Activated T-cell treated with anti-CD3 and anti-CD28 coated beads, Interleukin-2, amount 50 U/mL, for 4 hours (primary cell): Measurements from ENCODE around the gene CCDC3. TPM values are rescaled to one million over a fixed set of nuclear protein-coding genes. Genes with fewer than 3 reads are reported as not detected.
"Not testable (repeated sequence)": the region's sequence is repeated elsewhere in the genome, so short reads cannot be mapped to it uniquely, and the experiment has no call there.

Experiments used
- ATAC-seq, 2 donors: fragments of 200-7000 bp; cut with Tn5 transposase; one replicate each; pipeline ENCODE4 v1.10.0; 2021
- DNase-seq: peaks from one replicate; pipeline ENCODE4 v3.0.0-alpha.2; 2020
- H3K27me3 Mint-ChIP-seq: one replicate; pipeline ENCODE4 v1.8.0; 2021; ENCODE audit warnings: low read depth, mixed read lengths
- H3K36me3 Mint-ChIP-seq: one replicate; pipeline ENCODE4 v1.8.0; 2022; ENCODE audit warnings: mixed read lengths; ENCODE audit not compliant: insufficient read depth
- H3K4me1 Mint-ChIP-seq: one replicate; pipeline ENCODE4 v1.8.0; 2021; ENCODE audit warnings: low read depth, mixed read lengths
- H3K4me3 Mint-ChIP-seq: one replicate; pipeline ENCODE4 v1.8.0; 2021; ENCODE audit warnings: mild to moderate bottlenecking, moderate library complexity, mixed read lengths
- H3K9me3 Mint-ChIP-seq: one replicate; pipeline ENCODE4 v1.8.0; 2021; ENCODE audit warnings: mixed read lengths
- total RNA-seq, 3 donors: library from RNA; stranded (reverse); gene quantifications; one replicate each; pipeline ENCODE4 v1.2.1, GENCODE V29; 2021

CCDC3 gene
- under 1 TPM; 0.08 to 0.16 (median 0.10) TPM for total RNA-seq

DNA sequence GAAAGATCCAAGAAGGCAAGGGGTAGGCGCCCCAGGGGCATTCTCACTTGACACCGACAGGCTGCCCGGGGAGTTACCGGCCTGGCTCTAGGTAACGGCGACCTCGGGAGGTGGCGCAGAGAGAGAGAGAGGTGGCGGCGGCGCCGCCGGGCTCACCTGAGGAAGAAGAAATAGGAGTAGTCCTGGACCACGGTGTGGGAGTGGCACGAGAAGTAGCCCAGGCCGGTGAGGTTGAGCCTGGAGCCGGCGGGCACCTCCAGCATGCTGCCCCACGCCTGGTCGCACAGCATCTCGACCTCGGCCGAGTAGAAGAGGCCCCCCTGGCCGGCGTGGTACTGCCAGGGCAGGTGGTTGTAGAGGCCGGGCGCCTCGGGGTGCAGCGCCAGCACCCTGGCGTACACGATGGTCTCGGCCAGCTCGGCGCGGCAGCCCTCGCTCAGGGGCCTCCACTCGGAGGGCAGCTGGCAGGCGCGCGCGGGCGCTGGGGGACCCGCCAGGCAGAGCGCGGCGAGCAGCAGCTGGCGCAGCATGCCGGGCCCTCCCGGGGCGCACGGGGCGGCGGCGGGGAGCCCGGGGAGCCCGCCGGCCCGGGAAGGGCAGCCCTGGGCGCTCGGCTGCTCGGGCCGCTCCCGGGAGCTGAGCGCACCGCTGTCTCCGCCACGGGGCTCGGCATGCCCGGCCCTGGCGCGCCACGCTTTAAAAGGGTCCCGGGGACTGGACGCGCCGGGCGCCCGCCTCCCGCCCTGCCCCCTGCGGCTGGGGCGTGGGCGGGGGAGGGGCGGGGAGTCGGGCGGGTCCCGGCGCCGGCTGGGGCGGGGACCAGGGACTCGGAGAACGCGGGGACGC lies at the start of gene CCDC3:
CCDC3 (minus strand) TSS at position 673 of the 846 bp plus-strand sequence; CDS start at position 530, 143 bp downstream.
- H3K9me3 Mint-ChIP-seq = no peaks in the 10 kb centered on the region
- peak within 1 kb of the TSS; percentile 17 for H3K4me3 Mint-ChIP-seq
- H3K4me1 Mint-ChIP-seq = peaks cover 6% of the 10 kb centered on the region
- DNase-seq (no peak), ATAC-seq (peak; percentile 67 to 69)
- peaks cover 50% of the 10 kb centered on the region for H3K27me3 Mint-ChIP-seq
- no peaks in the 10 kb centered on the region for H3K36me3 Mint-ChIP-seq

DNA sequence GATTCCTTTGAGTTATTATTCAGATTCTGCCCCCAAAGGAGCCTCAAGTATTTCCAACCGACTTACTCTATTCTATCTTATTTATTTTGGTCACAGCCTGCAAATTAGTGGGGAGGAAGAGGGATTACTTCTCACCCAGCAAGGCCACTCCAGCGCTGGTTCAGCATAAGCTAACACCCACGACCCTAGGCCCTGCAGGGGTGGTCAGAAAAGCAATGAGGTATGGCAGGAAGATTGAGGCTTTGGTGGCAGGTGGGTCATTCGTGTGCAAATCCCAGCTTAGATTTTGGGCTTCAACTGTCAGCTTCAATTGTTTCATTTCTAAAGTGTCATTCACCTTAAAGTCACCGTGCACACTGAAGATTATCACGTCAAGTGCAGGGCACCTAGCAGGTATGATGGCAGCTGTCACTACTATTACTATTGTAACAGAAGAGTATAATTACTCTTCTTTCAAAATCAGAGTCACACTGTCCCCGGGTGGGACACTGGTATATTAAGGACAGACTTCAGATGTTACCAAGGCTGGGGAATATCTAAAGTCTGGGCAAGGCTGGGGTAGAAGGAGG lies 49.7 kb upstream of the CCDC3 start:
- Mint-ChIP-seq H3K36me3 (no peaks in the 10 kb centered on the region), H3K27me3 (peaks cover 14% of the 10 kb centered on the region), H3K4me3 (no peak overlapping the region), H3K9me3 (no peaks in the 10 kb centered on the region), H3K4me1 (no peaks in the 10 kb centered on the region)
- ATAC-seq (no peak), DNase-seq (no peak)

DNA sequence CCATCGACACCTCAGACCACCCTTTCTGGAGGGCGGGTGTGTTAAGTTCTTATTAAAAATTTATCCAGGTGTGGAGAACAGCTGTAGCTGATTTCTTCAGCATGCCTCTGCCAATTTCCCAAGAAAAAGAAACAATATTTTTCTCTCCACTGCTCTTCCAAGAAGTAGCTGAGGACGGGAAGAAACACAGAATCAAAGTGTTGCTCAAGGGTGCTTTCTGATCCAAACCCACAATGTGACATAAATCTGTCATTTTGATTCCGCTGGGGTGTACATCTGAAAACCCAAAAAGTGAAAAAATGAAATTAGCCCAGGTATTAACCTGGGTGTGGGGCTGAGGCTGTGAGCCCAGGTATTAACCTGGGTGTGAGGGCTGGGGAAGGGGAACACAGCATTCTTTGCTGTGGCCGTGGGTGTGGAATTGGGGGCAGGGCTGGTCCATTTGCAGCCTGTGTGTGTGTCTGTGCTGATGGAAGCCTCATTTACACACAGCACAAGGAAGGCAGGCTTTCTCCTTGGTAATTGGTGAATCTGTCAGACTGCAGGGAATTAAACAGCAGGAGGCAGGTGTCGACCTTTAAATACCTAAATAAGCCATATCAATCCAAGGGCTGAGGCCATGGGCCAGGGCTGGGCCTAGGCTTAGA lies 48.4 kb upstream of the CCDC3 start:
- DNase-seq (no peak), ATAC-seq (no peak)
- Mint-ChIP-seq H3K36me3 (no peaks in the 10 kb centered on the region), H3K27me3 (peaks cover 12% of the 10 kb centered on the region), H3K9me3 (no peaks in the 10 kb centered on the region), H3K4me3 (no peak overlapping the region), H3K4me1 (no peaks in the 10 kb centered on the region)

DNA sequence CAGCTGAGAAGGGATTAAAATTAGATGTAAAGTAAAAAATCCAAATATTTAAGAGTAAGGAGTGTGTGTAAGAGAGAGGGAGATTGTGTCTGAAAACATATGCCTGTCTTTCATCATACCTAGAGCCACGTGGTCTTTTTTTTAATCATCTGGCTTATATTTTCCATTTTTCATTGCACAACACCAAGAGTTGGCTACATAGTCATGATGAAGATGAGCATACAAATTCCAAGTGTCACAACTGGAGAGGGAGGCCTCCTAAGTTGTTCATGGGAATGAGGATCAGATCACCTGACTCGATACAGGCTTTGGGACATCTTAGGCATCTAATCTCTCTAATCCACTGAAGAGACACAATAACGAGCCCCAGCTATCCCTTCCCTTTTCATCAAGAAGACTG lies 47.2 kb upstream of the CCDC3 start:
- Mint-ChIP-seq H3K4me3 (no peak overlapping the region), H3K9me3 (no peaks in the 10 kb centered on the region), H3K4me1 (no peaks in the 10 kb centered on the region), H3K27me3 (peaks cover 12% of the 10 kb centered on the region), H3K36me3 (no peaks in the 10 kb centered on the region)
- ATAC-seq (no peak), DNase-seq (no peak)

DNA sequence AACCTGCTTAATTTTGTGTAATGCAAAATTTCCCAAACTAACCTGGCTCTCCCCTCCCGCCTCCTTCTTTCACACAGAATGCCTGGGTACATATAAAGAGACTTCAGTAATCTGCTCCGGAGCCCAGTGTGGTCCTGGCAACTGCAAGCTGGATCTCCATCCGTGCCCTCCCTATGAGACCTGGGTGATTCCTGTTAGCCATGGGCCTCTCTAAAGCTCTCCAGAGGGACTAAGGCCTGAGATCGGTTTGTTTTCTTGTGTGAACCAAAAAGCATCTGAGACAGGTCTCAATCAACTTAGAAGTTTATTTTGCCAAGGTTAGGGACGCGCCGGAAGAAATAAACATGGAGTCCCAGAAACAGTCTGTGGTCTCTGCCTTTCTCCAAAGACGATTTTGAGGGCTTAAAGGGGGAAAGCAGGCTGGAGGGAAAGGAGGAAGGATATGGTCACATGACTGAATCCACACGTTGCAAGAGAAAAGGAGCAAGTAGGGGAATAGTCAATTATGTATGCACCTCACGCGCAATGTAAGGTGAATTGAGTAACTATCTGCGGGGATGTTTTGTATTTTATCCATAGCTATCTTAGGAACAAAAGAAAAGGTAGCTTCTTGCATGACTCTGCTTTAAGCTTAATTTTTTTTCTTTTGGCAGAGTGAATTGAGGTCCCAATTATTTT lies 46.2 kb upstream of the CCDC3 start:
- Mint-ChIP-seq H3K4me1 (no peaks in the 10 kb centered on the region), H3K9me3 (no peaks in the 10 kb centered on the region), H3K36me3 (no peaks in the 10 kb centered on the region), H3K4me3 (no peak overlapping the region), H3K27me3 (peaks cover 14% of the 10 kb centered on the region)
- DNase-seq (no peak), ATAC-seq (no peak)

DNA sequence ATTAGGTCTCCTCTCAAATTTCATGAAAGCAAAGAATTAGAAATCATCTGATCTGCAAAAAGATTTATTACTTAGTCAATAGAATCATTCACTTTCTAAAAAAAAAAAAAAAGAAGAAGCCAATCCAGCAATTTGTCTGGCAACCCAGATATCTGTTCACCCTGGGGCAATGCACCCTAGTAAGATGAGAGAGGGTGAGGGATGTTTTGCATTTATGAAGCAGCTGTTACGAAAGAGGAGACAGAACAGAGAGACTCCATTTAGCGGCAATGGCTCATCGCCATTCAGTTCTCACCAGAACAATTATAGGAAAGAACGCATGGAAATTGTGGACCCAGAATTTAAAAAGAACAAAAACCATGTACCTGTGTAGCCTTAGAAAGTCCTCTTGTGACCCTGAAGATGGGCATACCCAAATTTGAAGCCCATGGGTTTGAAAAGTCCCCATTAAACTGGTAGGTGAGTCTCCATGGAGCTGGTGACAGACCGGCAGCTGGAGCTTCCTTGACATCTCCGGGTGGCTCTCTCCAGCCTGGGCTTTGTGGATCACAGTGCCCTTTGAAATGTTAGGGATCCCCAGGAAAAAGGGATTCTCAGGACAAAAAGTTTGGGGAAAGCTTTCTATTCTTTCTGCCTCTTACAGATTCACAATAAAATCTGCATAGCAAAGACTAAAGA lies 45.5 kb upstream of the CCDC3 start:
- H3K27me3 Mint-ChIP-seq = peaks cover 14% of the 10 kb centered on the region
- ATAC-seq = no peak
- no peak for DNase-seq
- no peaks in the 10 kb centered on the region for H3K9me3 Mint-ChIP-seq
- H3K36me3 Mint-ChIP-seq = no peaks in the 10 kb centered on the region
- no peaks in the 10 kb centered on the region for H3K4me1 Mint-ChIP-seq
- H3K4me3 Mint-ChIP-seq = no peak overlapping the region

DNA sequence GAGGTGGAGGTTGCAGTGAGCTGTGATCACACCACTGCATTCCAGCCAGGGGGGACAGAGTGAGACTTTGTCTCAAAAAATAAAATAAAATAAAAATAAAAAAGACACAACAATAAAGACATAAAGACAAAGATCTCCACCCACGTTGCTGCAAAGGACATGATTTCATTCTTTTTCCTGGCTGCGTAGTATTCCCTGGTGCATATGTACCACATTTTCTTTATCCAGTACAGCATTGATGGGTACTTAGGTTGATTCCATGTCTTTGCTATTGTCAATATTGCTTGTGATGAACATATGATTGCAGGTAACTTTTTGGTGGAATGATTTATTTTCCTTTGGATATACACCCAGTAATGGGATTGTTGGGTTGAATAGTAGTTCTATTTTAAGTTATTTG lies 42.0 kb upstream of the CCDC3 start:
- H3K27me3 Mint-ChIP-seq = peaks cover 4% of the 10 kb centered on the region
- no peaks in the 10 kb centered on the region for H3K36me3 Mint-ChIP-seq
- H3K4me1 Mint-ChIP-seq = no peaks in the 10 kb centered on the region
- DNase-seq (no peak), ATAC-seq (no peak)
- H3K9me3 Mint-ChIP-seq = no peaks in the 10 kb centered on the region
- no peak overlapping the region for H3K4me3 Mint-ChIP-seq

DNA sequence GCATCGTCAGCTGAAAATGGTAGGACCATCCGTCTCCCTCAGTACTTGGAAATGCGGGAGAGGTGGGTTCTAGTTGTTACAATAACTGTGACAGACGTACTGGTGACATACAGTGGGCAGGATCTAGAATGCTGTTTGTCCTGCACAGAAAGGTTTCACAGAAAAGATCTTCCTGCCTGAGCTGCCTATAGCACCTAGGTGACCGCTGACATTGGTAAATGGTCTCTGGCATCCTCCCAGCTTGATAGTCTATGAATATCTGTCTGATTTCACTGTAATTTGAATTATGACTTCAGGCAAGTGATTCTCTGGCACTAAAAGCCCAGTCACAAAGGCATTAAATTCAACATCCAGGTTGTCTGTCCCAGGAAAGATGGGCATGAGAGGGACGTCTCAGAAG lies 38.2 kb upstream of the CCDC3 start:
- H3K36me3 Mint-ChIP-seq = no peaks in the 10 kb centered on the region
- no peaks in the 10 kb centered on the region for H3K9me3 Mint-ChIP-seq
- DNase-seq = no peak
- H3K4me3 Mint-ChIP-seq = no peak overlapping the region
- no peaks in the 10 kb centered on the region for H3K4me1 Mint-ChIP-seq
- peaks cover 7% of the 10 kb centered on the region for H3K27me3 Mint-ChIP-seq
- no peak for ATAC-seq

DNA sequence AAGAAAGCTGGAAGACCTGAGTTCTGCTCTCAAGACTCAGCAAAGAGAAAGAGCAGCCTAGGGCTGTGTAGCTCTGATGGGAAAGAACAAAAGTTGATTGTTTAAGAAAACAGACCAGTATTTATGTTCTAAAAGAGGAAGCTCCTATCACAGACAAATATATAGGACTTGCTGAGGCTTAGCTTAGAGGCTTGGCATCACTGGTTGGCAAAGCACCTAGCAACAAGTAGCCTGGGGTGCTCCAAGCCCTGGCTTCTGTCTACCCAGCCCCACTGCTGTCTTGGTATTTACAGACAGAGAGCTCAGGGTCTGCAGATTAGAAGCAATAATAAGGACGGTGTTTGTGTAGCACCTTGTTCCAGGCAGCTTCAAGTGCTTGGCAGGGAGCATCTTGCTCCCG lies 36.9 kb upstream of the CCDC3 start:
- Mint-ChIP-seq H3K27me3 (peaks cover 7% of the 10 kb centered on the region), H3K4me3 (no peak overlapping the region), H3K36me3 (no peaks in the 10 kb centered on the region), H3K9me3 (no peaks in the 10 kb centered on the region), H3K4me1 (no peaks in the 10 kb centered on the region)
- no peak for ATAC-seq
- no peak for DNase-seq

DNA sequence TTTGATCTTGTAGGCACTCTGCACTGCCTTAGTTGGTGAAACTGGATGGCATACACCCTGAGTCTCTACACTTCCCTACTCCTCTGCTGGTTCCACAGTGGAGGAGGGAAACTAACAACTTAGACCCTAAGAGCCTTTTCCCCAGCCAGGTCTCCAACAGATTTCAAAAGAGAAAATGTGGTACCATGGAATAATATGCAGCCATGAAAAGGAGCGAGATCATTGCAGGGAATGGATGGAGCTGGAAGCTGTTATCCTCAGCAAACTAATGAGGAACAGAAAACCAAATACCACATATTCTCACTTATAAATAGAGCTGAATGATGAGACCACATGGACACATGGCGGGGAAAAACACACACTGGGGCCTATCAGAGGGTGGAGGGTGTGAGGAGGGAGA lies 36.3 kb upstream of the CCDC3 start:
- no peak for ATAC-seq
- no peak for DNase-seq
- no peaks in the 10 kb centered on the region for H3K36me3 Mint-ChIP-seq
- no peak overlapping the region for H3K4me3 Mint-ChIP-seq
- H3K27me3 Mint-ChIP-seq = peaks cover 5% of the 10 kb centered on the region
- no peaks in the 10 kb centered on the region for H3K9me3 Mint-ChIP-seq
- H3K4me1 Mint-ChIP-seq = no peaks in the 10 kb centered on the region

DNA sequence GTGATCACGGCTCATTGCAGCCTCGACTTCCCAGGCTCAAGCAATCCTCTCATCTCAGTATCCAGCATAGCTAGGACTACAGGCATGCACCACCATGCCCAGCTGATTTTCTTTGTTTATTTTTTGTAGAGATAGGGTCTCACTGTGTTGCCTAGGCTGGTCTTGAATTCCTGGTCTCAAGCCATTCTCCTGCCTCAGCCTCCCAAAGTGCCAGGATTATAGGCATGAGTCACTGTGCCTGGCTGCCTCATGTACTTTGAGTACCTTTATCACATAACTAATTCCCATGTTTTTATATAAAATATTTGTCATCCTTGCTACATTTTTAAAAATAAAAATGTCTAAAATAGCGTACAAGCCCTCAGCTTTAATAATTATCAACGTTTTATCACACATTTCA lies 35.3 kb upstream of the CCDC3 start:
- Mint-ChIP-seq H3K36me3 (no peaks in the 10 kb centered on the region), H3K4me3 (no peak overlapping the region), H3K9me3 (no peaks in the 10 kb centered on the region), H3K27me3 (peaks cover 9% of the 10 kb centered on the region), H3K4me1 (no peaks in the 10 kb centered on the region)
- ATAC-seq (no peak), DNase-seq (no peak)

DNA sequence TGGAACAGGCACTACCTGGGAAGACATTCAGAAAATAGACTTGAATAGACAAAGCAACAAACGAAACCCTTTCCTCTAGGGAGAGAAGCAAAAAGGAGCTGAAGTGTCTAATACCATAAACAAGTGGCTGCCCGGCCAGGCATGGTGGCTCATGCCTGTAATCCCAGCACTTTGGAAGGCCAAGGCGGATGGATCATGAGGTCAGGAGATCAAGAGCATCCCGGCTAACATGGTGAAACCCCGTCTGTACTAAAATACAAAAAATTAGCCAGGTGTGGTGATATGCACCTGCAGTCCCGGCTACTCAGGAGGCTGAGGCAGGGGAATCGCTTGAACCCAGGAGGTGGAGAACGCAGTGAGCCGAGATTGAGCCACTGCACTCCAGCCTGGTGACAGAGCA lies 34.2 kb upstream of the CCDC3 start:
- not testable (repeated sequence) for ATAC-seq, H3K27me3 Mint-ChIP-seq, DNase-seq, H3K4me1 Mint-ChIP-seq, H3K36me3 Mint-ChIP-seq, H3K9me3 Mint-ChIP-seq, H3K4me3 Mint-ChIP-seq

DNA sequence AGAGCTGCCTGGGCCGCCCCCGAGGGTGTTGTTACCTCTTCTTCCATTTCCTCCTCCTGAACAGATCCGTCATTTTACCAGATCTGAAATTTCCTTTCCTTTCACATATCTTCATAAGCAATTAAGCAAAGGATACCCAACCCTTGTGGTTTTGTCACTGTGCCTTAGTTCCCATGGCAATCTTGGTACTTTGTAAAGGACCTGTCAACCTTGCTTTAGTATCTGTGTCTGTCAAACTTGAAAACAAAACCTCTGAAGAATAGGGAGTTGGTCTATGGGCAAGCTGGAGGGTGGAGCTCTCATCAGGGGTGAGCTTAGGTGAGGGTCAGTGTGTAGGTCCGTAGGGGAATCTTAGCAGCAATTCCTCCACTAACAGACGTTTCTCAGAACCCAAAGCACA lies 25.4 kb upstream of the CCDC3 start:
- Mint-ChIP-seq H3K27me3 (peaks cover 24% of the 10 kb centered on the region), H3K4me3 (no peak overlapping the region), H3K4me1 (no peaks in the 10 kb centered on the region), H3K9me3 (peaks cover 28% of the 10 kb centered on the region), H3K36me3 (peaks cover 1% of the 10 kb centered on the region)
- no peak for ATAC-seq
- no peak for DNase-seq

DNA sequence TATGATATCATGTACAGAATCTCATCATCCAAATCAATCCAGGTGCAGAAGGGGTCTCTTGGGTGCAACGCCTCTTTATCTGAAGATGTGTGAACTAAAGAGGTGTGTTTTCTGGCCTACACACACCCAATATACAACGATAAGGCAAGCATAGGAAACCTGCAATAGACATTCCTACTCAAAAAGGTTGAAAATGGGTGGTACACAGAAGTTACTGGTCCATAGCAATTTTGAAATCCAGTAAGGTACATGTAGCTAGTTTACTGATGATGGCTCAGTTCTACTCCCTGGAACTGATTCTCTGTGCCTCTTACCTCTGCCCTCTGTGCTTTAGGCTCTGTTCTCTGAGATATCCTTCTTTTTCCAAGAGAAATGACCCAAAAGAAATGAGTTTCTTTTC lies 22.2 kb upstream of the CCDC3 start:
- Mint-ChIP-seq H3K27me3 (peaks cover 20% of the 10 kb centered on the region), H3K9me3 (peaks cover 28% of the 10 kb centered on the region), H3K36me3 (peaks cover 1% of the 10 kb centered on the region), H3K4me1 (no peaks in the 10 kb centered on the region), H3K4me3 (no peak overlapping the region)
- DNase-seq (no peak), ATAC-seq (no peak)
